ENCODE measurements around the gene ZEB2. TPM values are rescaled to one million over a fixed set of nuclear protein-coding genes. Genes with fewer than 3 reads are reported as not detected.

Gene ZEB2
- total RNA-seq, 2 experiments from 2014 or later, result 9.0 to 10.5 TPM

DNA sequence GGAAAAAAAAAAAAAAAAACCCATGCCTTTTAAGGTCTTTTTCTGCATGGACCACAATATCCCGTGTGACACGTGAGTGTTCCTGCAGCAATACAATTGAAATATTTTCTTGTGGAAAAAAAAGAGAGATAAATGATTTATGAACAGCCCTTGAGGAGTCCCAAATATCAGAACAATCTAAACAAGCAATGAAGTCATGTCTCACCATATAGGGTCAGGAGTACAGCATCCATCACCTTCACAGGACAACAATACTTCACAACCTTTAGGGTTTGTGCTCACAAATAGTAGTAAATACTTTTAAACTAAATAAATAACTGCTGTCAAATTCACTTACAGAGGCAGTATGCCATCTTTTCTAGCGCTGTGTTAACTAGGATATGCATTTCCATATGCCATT lies 87.9 kb downstream of the ZEB2 start:
- no peak overlapping the region for H3K27ac Mint-ChIP-seq
- H3K27me3 Mint-ChIP-seq, result no peaks in the 10 kb centered on the region
- H3K36me3 Mint-ChIP-seq, result peaks cover 10% of the 10 kb centered on the region
- DNase-seq, result no peak
- no peaks in the 10 kb centered on the region for H3K9me3 Mint-ChIP-seq
- H3K4me3 Mint-ChIP-seq, result no peak overlapping the region
- peaks cover 3% of the 10 kb centered on the region for H3K4me1 Mint-ChIP-seq

DNA sequence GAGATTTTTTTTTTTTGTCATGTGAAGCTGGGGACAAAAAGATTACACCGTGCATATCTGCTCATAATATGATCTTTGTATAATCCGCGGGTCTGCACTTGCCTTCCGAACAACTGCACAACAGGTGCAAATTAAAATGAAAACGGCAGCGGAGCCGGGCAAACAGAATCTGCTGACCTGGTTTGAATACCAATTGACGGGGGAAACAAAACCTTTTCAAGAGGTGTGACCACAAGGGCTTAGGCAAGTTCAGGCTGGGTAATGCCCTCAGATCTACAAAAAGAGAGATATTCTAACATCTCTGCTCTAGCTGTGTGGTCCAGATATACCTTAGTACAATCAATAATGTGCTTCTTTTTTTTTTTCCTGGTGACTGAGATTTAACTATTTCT lies 88.5 kb downstream of the ZEB2 start:
- no peak overlapping the region for H3K4me3 Mint-ChIP-seq
- no peaks in the 10 kb centered on the region for H3K9me3 Mint-ChIP-seq
- peaks cover 11% of the 10 kb centered on the region for H3K36me3 Mint-ChIP-seq
- H3K27me3 Mint-ChIP-seq, result no peaks in the 10 kb centered on the region
- peaks cover 4% of the 10 kb centered on the region for H3K4me1 Mint-ChIP-seq
- no peak overlapping the region for H3K27ac Mint-ChIP-seq
- DNase-seq, result no peak

DNA sequence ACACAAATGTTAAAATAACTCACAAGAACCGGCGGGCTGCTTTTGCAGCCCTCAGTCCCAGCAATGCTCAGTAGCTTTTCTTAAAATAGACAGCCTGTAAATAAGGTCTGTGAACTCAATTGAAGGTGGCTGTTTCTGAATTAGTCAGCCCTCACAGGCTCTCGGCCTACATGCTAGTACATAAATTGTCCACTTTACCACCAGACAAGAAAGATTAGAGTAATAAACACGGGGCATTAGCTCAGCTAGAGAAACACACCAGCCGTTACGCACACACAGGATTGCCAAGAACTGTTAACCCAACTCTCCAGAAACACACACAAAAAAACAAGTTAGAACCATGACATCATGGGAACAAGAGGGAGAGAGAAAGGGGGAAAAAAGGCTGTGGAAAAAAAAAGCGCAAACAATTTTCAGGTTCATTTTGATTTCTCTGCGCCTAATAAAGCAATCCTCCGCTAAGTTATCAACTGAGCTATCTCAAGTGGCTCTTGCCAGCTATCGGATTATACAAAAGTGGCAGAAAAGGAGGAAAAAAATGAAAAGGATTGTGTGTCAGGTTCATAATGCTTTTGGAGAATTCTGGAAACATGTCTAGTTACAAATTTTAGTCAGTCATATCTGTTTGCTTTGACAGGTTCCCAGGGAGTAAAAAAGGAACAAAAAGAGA lies 89.1 kb downstream of the ZEB2 start:
- Mint-ChIP-seq H3K4me3 (no peak overlapping the region), H3K27ac (no peak overlapping the region), H3K9me3 (no peaks in the 10 kb centered on the region), H3K27me3 (no peaks in the 10 kb centered on the region), H3K36me3 (peaks cover 11% of the 10 kb centered on the region), H3K4me1 (peaks cover 6% of the 10 kb centered on the region)
- DNase-seq, result no peak

DNA sequence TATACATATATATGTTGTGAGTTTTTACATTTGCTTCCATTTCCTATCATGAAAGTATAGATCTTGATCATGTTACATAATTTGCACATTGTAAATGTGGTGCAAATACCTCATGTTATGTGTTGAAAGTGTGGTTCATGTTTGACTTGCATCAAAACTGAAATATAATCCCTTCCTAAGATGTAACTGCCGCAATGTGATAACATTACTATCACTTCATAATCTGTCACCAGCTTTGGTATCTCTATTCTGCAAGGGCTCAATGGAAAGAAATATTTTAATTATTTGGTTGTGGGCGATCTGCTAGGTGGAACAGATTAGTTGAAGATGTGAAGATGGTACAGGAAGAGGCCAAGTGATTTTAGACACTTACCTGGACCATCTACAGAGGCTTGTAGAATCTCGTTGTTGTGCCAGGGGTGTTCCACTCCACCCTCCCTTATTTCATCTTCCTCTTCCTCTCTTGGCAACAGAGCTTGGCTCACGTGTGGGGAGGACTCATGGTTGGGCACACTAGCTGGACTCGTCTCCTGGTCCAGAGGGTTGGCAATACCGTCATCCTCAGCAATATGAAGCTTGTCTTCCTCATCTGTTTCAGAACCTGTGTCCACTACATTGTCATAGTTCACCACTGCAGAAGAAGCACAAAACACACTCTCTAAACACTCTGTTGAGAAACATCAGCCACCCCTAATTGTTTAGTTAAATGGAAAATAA lies 90.4 kb downstream of the ZEB2 start:
- Mint-ChIP-seq H3K4me3 (no peak overlapping the region), H3K27me3 (no peaks in the 10 kb centered on the region), H3K4me1 (peaks cover 14% of the 10 kb centered on the region), H3K27ac (no peak overlapping the region), H3K36me3 (peaks cover 6% of the 10 kb centered on the region), H3K9me3 (no peaks in the 10 kb centered on the region)
- DNase-seq, result no peak

DNA sequence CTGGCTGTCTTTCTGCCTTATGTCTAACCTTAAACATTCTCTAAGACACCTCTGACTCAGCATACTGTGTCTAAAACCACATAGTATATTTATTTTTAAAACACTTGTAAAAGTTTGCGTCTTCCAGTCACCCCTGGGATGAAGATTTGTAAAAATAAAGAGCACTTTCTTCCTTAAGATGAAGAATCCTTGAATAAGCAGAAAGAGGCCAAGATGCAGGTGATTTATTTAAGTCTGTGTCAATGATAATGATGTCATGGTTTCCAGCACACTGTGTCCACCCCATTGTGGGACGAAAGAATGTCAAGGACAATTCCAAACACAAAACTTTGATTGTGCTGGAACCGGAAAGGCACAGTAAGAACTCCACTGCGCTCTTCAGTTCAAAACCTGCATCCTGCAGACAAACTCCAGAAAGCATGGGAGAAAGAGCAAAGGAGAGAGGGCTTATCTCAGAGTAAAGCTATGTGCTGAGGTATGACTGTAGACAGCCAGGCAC lies 92.9 kb downstream of the ZEB2 start:
- Mint-ChIP-seq H3K27me3 (no peaks in the 10 kb centered on the region), H3K27ac (no peak overlapping the region), H3K36me3 (peaks cover 6% of the 10 kb centered on the region), H3K4me3 (no peak overlapping the region), H3K4me1 (peaks cover 19% of the 10 kb centered on the region), H3K9me3 (no peaks in the 10 kb centered on the region)
- no peak for DNase-seq

DNA sequence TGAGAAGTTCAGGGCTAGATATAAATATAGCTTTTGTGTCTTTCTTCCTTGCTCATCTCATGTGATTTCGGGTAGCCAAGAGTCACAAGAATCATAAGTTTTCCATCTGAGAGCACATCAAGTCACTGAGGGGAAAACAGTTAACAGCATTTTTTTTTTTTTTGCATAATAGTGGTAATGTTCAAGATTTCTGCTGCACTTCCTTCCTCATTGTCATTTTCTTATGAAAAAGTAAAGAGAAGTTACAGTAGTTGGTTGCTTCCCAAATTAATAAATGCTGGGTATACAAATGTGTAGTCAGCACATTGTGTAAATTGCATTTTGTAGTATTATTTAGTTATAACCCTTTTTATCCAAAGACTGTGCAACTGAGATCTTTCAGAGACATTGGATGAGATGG lies 93.6 kb downstream of the ZEB2 start:
- no peak overlapping the region for H3K4me3 Mint-ChIP-seq
- H3K4me1 Mint-ChIP-seq, result peaks cover 19% of the 10 kb centered on the region
- H3K9me3 Mint-ChIP-seq, result no peaks in the 10 kb centered on the region
- no peak for DNase-seq
- no peaks in the 10 kb centered on the region for H3K27me3 Mint-ChIP-seq
- H3K27ac Mint-ChIP-seq, result no peak overlapping the region
- peaks cover 6% of the 10 kb centered on the region for H3K36me3 Mint-ChIP-seq

DNA sequence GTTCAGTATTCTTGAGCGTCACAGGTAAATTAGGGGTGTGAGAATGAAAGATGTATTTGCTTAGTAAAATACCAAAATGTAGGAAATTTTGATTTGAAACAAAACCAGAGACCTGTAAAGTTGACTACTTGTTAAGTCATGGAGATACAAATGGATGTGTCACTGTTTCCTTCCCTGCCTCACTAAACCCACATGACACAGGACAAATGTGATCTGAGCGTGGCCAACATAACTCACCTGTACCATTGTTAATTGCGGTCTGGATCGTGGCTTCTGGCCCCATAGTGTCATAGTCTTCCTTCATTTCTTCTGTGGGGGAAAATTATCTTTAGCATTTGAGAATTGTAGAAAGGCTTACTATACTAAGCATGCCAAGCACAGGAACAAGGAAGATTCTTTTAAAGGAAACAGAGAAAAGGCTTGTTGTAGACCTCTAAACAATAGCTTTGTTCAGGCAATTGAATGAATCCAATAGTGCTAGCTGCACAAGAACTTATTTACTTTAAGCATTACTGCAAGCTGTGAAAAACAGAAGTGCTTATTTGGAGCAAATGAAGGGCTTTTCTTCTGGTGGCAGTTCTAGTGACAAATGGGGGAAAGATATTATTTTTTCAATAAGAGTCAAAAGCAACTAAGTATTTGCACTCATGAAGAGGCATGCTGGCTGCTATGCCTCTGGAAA lies 95.2 kb downstream of the ZEB2 start:
- peak overlapping the region; percentile 32 for H3K27ac Mint-ChIP-seq
- H3K4me1 Mint-ChIP-seq, result peaks cover 19% of the 10 kb centered on the region
- DNase-seq, result peak; percentile 18
- H3K36me3 Mint-ChIP-seq, result peaks cover 8% of the 10 kb centered on the region
- no peaks in the 10 kb centered on the region for H3K9me3 Mint-ChIP-seq
- no peak overlapping the region for H3K4me3 Mint-ChIP-seq
- H3K27me3 Mint-ChIP-seq, result no peaks in the 10 kb centered on the region

DNA sequence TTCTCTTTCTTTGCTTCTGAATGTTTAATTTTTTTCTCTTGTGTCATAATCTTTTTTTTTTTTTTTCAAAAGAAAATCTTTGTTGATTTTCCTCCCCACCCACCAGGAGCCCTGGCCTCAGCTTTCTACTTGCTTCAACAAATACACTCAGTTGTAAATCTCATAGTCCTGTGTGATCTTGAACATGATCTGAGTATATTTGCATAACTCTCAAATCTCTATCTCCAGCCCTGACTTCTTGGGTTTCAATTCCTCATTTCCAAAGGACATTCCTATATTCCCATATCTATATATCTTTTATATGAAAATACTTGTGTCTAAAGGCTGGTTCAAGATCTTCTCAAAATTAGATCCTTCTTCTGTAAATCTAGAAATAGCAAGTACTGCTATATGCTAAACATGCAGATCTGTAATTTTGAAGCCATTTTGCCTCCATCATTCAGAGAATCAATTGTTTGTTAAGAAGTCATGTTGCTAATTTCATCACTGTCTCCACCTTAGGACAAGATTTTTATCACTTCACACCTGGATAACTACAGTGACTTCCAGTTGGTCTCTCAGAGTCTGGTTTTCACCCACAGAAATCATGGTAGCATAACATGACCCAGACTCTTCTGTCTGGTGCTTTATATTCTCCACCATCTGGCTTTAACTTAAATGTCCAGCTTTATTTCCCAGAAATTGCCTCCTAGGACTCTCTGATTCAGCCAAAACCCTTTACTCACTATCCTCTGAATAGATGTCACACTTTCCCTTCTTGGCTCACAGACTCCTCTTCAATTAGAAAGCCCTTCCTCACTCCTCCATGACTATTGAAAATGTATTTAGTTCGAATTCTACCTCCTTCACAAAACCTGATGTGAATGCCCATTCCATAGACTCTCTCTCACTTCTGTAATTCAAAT lies 98.1 kb downstream of the ZEB2 start:
- Mint-ChIP-seq H3K27ac (no peak overlapping the region), H3K27me3 (no peaks in the 10 kb centered on the region), H3K4me3 (no peak overlapping the region), H3K36me3 (peaks cover 5% of the 10 kb centered on the region), H3K4me1 (peaks cover 15% of the 10 kb centered on the region), H3K9me3 (peaks cover 5% of the 10 kb centered on the region)
- no peak for DNase-seq

DNA sequence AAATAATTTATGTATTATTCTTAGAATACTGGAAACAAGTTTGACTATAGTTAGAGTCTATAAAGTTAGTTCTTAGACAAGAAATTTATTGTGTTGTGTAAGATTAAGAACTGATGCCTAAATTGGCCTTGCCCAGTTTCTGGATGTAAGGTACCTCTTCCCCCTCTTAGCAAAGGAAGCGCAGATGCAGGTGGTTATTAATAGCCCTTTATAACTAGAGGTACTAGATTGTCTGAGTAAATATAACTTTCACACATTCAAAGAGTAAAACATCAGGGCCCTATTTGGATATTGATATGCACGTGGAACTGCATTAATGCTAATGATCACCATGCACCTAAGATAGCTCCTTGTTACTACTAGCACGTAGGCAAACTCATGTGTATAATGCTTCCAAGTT lies 100.7 kb downstream of the ZEB2 start:
- peaks cover 7% of the 10 kb centered on the region for H3K9me3 Mint-ChIP-seq
- no peak overlapping the region for H3K4me3 Mint-ChIP-seq
- peaks cover 7% of the 10 kb centered on the region for H3K36me3 Mint-ChIP-seq
- DNase-seq, result no peak
- no peak overlapping the region for H3K27ac Mint-ChIP-seq
- no peaks in the 10 kb centered on the region for H3K27me3 Mint-ChIP-seq
- H3K4me1 Mint-ChIP-seq, result peaks cover 13% of the 10 kb centered on the region

DNA sequence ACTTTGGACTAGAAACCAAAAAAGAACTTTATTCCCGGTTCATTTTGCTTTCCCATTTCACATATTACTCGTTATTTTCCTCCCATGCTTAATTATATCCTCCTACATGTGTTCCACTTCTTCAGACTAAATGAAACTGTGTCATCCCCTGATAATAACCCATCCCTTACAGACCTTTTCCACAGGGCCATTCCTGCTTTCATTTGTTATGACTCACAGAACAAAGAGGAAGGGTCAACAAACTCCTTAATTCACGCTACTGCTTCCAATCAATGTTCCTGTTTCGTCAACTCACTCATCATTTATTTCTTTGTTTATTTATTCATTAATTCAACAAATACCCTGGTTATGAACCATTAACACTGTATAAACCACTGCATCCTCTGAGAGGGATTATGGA lies 104.5 kb downstream of the ZEB2 start:
- H3K27ac Mint-ChIP-seq, result no peak overlapping the region
- H3K36me3 Mint-ChIP-seq, result peaks cover 8% of the 10 kb centered on the region
- DNase-seq, result no peak
- peaks cover 7% of the 10 kb centered on the region for H3K9me3 Mint-ChIP-seq
- peaks cover 16% of the 10 kb centered on the region for H3K4me1 Mint-ChIP-seq
- no peaks in the 10 kb centered on the region for H3K27me3 Mint-ChIP-seq
- H3K4me3 Mint-ChIP-seq, result no peak overlapping the region

DNA sequence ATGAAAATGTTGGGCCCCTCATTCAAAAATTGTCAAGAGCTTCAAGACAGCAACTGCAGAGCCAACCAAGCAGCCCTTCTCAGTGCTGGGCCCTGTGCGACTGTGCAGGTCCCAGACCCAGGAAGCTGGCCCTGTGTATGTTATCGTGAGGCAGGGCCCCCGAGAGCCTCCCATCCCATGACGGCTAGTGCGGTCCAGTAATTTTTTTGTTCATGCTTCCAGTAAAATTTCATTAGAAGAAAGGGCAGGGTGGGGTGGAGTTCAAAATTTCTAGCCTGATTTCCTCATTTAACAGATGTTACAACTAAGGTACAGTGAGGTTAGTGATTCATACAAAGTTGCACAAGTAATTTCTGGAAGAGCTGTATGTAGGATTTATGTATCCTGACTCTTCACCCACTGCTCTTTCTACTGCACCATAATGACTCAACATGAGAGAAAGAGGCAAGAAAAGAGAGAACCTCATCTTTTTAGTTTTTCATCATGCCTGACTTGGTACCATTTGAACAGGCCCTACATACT lies 105.5 kb downstream of the ZEB2 start:
- Mint-ChIP-seq H3K27ac (peak overlapping the region; percentile 69), H3K4me3 (no peak overlapping the region), H3K36me3 (peaks cover 8% of the 10 kb centered on the region), H3K27me3 (no peaks in the 10 kb centered on the region), H3K9me3 (peaks cover 7% of the 10 kb centered on the region), H3K4me1 (peaks cover 16% of the 10 kb centered on the region)
- DNase-seq, result no peak

DNA sequence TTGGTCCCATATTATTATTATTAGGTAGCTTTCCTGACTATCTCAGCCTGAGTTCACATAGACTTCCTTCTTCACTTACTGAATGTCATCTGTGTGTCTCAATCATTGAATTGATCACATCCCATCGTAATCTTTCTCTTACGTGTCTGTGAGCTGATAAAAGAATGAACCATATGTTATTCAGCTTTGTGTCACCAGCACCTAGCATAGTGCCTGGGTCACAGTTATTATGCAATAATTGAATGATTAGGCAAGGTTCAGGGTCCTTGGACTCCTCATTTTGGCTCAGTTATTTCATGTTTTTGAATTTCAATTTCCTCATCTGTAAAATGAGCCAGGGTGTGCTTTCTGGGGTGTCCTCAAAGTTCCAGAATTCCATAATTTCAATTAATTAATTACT lies 107.2 kb downstream of the ZEB2 start:
- peaks cover 16% of the 10 kb centered on the region for H3K4me1 Mint-ChIP-seq
- H3K27ac Mint-ChIP-seq, result no peak overlapping the region
- DNase-seq, result no peak

DNA sequence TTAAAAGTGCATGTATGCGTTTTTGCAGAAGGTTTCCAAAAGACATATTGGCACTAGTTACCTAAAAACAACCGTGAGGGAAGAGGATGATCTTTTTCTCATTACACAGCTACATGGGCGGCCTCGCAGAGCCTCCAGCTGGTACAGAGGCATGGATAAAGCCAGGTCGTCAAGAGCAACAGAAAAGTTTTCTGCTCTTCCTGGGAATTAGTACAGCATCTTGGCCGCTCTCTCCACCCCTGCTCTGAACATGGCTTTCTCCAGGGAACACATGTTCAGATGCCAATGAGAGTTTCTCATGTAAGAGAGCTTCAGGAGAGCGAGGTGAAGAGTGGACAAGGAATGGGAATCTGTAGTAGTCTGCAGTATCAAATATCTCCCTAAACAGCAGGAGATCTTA lies 108.4 kb downstream of the ZEB2 start:
- Mint-ChIP-seq H3K4me1 (peaks cover 17% of the 10 kb centered on the region), H3K36me3 (peaks cover 5% of the 10 kb centered on the region), H3K27me3 (no peaks in the 10 kb centered on the region), H3K27ac (no peak overlapping the region), H3K4me3 (no peak overlapping the region), H3K9me3 (peaks cover under 1% of the 10 kb centered on the region)
- DNase-seq, result no peak

More for the DNA sequence above, 107.2 kb downstream of the ZEB2 start:
- Mint-ChIP-seq H3K9me3 (peaks cover 7% of the 10 kb centered on the region), H3K27me3 (no peaks in the 10 kb centered on the region), H3K4me3 (no peak overlapping the region), H3K36me3 (peaks cover 10% of the 10 kb centered on the region)

DNA sequence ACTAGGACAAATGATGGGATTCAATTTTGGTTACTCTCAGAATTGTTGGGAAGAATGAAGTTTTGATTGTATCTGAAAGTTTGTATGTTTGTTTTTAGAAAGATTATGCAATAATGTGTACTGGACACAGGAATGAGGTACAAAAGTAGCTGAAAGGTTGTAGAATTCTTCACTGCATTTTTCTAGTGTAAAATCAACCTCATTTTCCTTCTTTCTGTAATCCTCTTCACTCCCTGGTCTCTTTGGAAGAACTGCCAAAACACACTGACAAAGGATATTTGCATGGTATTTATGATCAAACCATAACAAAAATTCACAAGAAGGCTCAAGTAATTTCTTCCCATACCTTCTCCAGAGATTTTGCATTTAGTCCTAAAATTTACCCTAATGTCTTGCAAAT lies 110.7 kb downstream of the ZEB2 start:
- Mint-ChIP-seq H3K27me3 (no peaks in the 10 kb centered on the region), H3K4me1 (peaks cover 15% of the 10 kb centered on the region), H3K9me3 (no peaks in the 10 kb centered on the region), H3K27ac (no peak overlapping the region), H3K4me3 (no peak overlapping the region), H3K36me3 (peaks cover 4% of the 10 kb centered on the region)
- no peak for DNase-seq

Data from activated naive CD8-positive, alpha-beta T cell treated with anti-CD3 and anti-CD28 coated beads for 36 hours (primary cell).